MM.1S (cell line): ENCODE measurements around the gene NDUFAF8.

Source experiments
- DNase-seq: peaks from one replicate; pipeline ENCODE4 v3.0.0-alpha.2; 2015
- H2AFZ ChIP-seq: fragments of 300-600 bp; sonication (generic); 2 replicates; pipeline ENCODE4 v1.6.0; 2016; ENCODE audit warnings: antibody characterized with exemption, low read length
- H3F3A ChIP-seq: fragments of 300-600 bp; sonication (generic); 2 replicates; pipeline ENCODE4 v1.6.1; 2016; ENCODE audit warnings: mild to moderate bottlenecking, antibody characterized with exemption, low read length, moderate library complexity, mixed read lengths; ENCODE audit not compliant: insufficient read depth
- H3K27ac ChIP-seq: fragments of 300-600 bp; sonication (generic); 2 replicates; pipeline ENCODE4 v1.5.1; 2016; ENCODE audit warnings: mild to moderate bottlenecking, low read length
- H3K27me3 ChIP-seq: fragments of 300-600 bp; sonication (generic); replicated peaks from 2 replicates; pipeline ENCODE4 v1.6.0; 2016; ENCODE audit warnings: low read length; ENCODE audit not compliant: insufficient read depth
- H3K36me3 ChIP-seq: fragments of 300-600 bp; sonication (generic); replicated peaks from 2 replicates; pipeline ENCODE4 v1.6.1; 2016; ENCODE audit warnings: mild to moderate bottlenecking, low read length, mixed read lengths; ENCODE audit not compliant: insufficient read depth
- H3K4me1 ChIP-seq: fragments of 300-600 bp; sonication (generic); 2 replicates; pipeline ENCODE4 v1.6.1; 2016; ENCODE audit warnings: low read length, mixed read lengths
- H3K4me2 ChIP-seq: fragments of 300-600 bp; sonication (generic); 2 replicates; pipeline ENCODE4 v1.6.0; 2016; ENCODE audit warnings: low read depth, low read length
- H3K4me3 ChIP-seq: fragments of 300-600 bp; sonication (generic); 2 replicates; pipeline ENCODE4 v1.5.1; 2016; ENCODE audit warnings: low read length, mixed read lengths
- H3K79me2 ChIP-seq: fragments of 300-600 bp; sonication (generic); 2 replicates; pipeline ENCODE4 v1.6.1; 2016; ENCODE audit warnings: mixed run types, low read length, mixed read lengths
- H3K9ac ChIP-seq: fragments of 300-600 bp; sonication (generic); 2 replicates; pipeline ENCODE4 v1.6.1; 2016; ENCODE audit warnings: low read length, mixed read lengths
- H3K9me2 ChIP-seq: fragments of 300-600 bp; sonication (generic); replicated peaks from 2 replicates; pipeline ENCODE4 v1.6.1; 2016; ENCODE audit warnings: mild to moderate bottlenecking, low read length, mixed read lengths; ENCODE audit not compliant: insufficient read depth
- H3K9me3 ChIP-seq: fragments of 300-600 bp; sonication (generic); replicated peaks from 2 replicates; pipeline ENCODE4 v1.6.1; 2016; ENCODE audit warnings: mild to moderate bottlenecking, low read length, mixed read lengths; ENCODE audit not compliant: insufficient read depth
- H4K20me1 ChIP-seq: fragments of 300-600 bp; sonication (generic); 2 replicates; pipeline ENCODE4 v1.6.1; 2016; ENCODE audit warnings: mild to moderate bottlenecking, low read length, moderate library complexity, mixed read lengths; ENCODE audit not compliant: insufficient read depth
- EZH2 ChIP-seq: fragments of 300-600 bp; sonication (generic); optimal IDR thresholded peaks from 2 replicates; pipeline ENCODE3; 2017; ENCODE audit warnings: low read depth, mild to moderate bottlenecking, antibody characterized with exemption, low read length, mixed read lengths
- EZH2phosphoT487 ChIP-seq: fragments of 300-600 bp; sonication (generic); IDR thresholded peaks from 2 replicates; pipeline ENCODE4 v1.6.1; 2018; ENCODE audit warnings: antibody characterized with exemption, low read length
- TF ChIP-seq, protein P1 (sequence below): fragments of 300-600 bp; sonication (generic); IDR thresholded peaks from 2 replicates; pipeline ENCODE4 v1.5.1; 2016; ENCODE audit warnings: antibody characterized with exemption, low read length, mixed read lengths

Gene NDUFAF8

DNA sequence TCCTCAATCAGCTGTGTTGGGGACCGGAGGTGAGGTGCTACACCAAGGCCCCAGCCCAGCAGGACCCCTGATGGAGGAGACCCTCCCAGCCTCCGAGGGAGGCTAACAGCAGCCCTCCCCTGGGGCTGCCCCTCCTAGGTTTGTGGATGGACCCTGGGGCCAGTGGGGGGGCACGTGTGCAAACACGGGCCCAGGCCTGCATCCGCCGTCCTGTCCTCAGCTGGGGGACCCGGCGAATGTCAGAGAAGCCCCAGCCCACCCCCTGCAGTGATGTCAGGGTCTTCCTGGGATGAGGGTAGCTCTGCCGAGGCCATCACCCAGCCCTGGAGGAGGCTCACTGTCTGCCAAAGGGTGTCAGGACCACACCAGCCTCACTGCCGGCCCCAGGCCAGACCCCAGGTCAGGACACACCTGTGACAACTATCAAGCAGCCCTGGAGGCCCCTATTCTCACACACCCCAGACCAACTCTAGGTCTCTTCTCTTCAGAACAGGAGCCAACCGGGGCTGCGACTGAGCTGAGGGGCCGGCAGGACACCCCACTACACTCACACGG lies 43.1 kb upstream of the NDUFAF8 start:
- Histone ChIP-seq H3K4me2 (no peak overlapping the region), H3K79me2 (no peaks in the 10 kb centered on the region), H3K9me2 (no peaks in the 10 kb centered on the region), H3F3A (no peaks in the 10 kb centered on the region), H3K36me3 (no peaks in the 10 kb centered on the region), H3K27ac (no peak overlapping the region), H3K27me3 (no peaks in the 10 kb centered on the region), H3K9me3 (no peaks in the 10 kb centered on the region), H3K4me1 (no peaks in the 10 kb centered on the region), H2AFZ (no peak overlapping the region), H3K9ac (no peak overlapping the region), H4K20me1 (no peaks in the 10 kb centered on the region), H3K4me3 (no peak overlapping the region)
- no peak for DNase-seq
- TF ChIP-seq EZH2phosphoT487 = no peak
- TF ChIP-seq, protein P1, sequence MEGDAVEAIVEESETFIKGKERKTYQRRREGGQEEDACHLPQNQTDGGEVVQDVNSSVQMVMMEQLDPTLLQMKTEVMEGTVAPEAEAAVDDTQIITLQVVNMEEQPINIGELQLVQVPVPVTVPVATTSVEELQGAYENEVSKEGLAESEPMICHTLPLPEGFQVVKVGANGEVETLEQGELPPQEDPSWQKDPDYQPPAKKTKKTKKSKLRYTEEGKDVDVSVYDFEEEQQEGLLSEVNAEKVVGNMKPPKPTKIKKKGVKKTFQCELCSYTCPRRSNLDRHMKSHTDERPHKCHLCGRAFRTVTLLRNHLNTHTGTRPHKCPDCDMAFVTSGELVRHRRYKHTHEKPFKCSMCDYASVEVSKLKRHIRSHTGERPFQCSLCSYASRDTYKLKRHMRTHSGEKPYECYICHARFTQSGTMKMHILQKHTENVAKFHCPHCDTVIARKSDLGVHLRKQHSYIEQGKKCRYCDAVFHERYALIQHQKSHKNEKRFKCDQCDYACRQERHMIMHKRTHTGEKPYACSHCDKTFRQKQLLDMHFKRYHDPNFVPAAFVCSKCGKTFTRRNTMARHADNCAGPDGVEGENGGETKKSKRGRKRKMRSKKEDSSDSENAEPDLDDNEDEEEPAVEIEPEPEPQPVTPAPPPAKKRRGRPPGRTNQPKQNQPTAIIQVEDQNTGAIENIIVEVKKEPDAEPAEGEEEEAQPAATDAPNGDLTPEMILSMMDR = no peak
- no peak for TF ChIP-seq EZH2

DNA sequence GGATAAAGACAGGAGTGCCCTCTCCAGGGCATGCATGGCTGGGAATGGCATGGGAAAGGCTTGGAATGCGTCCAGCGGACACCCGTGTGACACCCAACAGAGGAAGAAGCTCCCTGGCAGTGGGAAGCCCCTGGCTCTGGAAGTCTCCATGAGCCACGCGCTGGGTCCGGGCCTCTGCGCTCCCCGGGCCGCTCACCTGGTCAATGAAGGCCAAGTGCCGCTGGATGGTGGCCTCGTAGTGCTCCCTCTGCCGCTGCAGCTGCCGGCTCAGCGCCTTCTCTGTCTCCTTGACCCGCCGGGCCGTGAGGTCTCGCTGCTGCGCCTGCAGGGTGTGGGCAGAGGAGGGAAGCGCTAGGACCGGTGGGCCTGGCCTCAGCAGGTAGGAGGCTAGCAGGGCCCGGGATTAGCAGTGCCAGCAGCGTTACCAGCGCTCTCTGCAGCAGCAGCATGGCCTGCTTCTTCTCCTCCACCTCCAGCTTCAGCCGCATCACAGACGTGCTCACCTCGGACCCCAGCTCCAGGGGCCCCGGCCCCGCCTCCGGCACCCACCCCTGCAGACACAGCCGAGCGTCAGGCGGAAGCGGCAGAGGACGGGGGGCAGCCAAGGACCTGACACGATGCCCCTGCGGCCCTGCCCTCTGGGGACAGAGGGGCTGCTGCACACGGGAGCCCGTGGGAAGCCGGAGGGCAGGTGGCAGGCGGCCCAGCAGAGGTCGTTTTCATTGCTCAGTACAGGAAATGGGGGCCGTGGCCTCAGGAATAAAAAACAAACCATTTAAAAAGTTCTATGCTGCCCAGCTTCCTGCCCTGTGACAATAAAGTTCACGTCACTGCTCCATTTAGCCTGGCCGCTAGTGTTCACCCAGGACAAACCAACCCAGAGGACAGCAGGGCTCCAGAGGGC lies 42.4 kb upstream of the NDUFAF8 start:
- Histone ChIP-seq H3K36me3 (no peaks in the 10 kb centered on the region), H2AFZ (no peak overlapping the region), H3K27ac (no peak overlapping the region), H3K9me3 (no peaks in the 10 kb centered on the region), H3K4me1 (no peaks in the 10 kb centered on the region), H3K4me2 (no peak overlapping the region), H3K9me2 (no peaks in the 10 kb centered on the region), H3K27me3 (no peaks in the 10 kb centered on the region), H3K79me2 (no peaks in the 10 kb centered on the region), H3F3A (no peaks in the 10 kb centered on the region), H3K4me3 (no peak overlapping the region), H3K9ac (no peak overlapping the region), H4K20me1 (no peaks in the 10 kb centered on the region)
- no peak for TF ChIP-seq EZH2
- TF ChIP-seq, protein P1 = no peak
- no peak for TF ChIP-seq EZH2phosphoT487
- DNase-seq = no peak

DNA sequence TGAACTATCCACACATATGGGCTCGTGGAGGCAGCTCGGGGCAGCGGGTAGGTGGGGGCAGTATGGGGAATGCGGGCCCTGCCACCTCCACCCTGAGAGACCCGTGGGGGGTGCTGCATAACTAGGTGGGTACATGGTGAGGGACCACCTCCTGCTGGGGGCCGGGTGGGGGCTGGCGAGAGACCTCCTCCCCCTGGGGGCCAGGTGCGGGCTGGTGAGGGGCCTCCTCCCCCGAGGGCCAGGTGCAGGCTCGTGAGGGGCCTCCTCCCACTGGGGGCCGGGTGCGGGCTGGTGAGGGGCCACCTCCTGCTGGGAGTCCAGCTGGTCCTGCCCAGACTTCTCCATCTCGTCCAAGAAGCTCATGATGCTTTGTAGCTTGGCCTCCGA lies 41.7 kb upstream of the NDUFAF8 start:
- H3K4me2 ChIP-seq = no peak overlapping the region
- H3K9me3 ChIP-seq = no peaks in the 10 kb centered on the region
- H3K36me3 ChIP-seq = no peaks in the 10 kb centered on the region
- H3K79me2 ChIP-seq = no peaks in the 10 kb centered on the region
- H2AFZ ChIP-seq = no peak overlapping the region
- no peak for DNase-seq
- H3K9me2 ChIP-seq = no peaks in the 10 kb centered on the region
- no peaks in the 10 kb centered on the region for H4K20me1 ChIP-seq
- no peak overlapping the region for H3K27ac ChIP-seq
- TF ChIP-seq, protein P1 = no peak
- no peak for TF ChIP-seq EZH2
- TF ChIP-seq EZH2phosphoT487 = no peak
- no peaks in the 10 kb centered on the region for H3K27me3 ChIP-seq
- no peak overlapping the region for H3K4me3 ChIP-seq
- no peaks in the 10 kb centered on the region for H3K4me1 ChIP-seq
- no peaks in the 10 kb centered on the region for H3F3A ChIP-seq
- H3K9ac ChIP-seq = no peak overlapping the region
